Measurements from ENCODE around the gene NME7.
"Not testable (repeated sequence)": the region's sequence is repeated elsewhere in the genome, so short reads cannot be mapped to it uniquely, and the experiment has no call there.

NME7 gene, protein sequence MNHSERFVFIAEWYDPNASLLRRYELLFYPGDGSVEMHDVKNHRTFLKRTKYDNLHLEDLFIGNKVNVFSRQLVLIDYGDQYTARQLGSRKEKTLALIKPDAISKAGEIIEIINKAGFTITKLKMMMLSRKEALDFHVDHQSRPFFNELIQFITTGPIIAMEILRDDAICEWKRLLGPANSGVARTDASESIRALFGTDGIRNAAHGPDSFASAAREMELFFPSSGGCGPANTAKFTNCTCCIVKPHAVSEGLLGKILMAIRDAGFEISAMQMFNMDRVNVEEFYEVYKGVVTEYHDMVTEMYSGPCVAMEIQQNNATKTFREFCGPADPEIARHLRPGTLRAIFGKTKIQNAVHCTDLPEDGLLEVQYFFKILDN

DNA sequence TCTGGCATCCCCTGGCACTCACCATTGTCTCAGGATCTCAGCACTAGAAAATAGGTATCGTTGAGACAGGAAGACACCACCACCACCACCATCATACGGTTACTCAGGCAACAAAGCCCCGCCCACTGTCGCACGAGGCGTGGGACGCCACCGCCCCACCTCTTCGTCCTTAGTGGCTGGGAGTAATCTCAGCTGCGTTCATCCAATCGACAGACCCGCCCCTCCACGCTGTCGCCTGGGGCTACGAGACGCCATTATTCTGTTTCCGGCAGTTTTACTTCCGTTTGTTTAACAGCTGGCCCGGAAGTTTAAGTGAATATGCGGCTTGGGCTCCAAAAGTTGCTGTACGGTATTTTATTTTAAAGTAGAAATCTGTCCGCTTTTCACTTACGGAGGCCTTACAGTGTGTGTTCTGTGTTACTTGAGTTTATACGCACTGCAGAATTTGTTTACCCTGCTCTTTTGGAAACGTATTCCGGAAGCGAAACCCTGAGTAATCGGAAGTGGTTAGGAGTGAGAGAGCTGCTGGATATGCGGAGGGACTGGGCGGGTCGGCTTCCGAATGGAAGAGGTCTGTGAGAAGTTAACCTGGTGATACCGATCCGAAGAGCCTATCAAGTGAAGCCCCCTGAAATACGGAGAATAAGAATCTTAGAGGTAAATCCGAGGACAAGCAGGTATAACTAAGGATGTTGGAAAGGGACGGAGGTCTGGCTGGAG is at the start of gene NME7, which contains the start of gene BLZF1:
NME7 (minus strand) TSS at position 112 of the 720 bp plus-strand sequence; CDS start at position 25, 87 bp downstream.
BLZF1 (plus strand) TSS at position 510 of the 720 bp plus-strand sequence. CDS start 1,328 bp downstream, outside the sequence.
- peak; percentile 97 to 98 for DNase-seq (ENCODE audit: low read depth in 2 of 2, low spot score in 1 of 2)

DNA sequence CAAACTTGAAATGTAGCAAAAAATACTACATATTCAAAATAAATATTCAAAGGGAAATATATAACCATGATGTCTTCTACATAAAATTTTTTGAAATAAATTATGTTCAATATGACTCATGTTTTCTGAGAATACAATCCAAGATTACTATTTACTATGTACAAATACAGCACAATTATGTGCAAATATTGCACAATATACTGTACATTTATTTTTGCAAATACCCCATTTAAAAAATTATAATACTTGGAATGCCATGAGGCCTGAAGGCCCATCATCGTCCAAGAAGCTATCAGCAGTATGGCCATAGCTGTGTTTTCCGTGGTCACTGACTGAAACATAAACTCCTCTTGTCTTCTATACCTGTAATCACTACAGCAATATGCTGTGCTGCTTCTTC is 47.4 kb upstream of the NME7 start:
- no peak for DNase-seq (ENCODE audit: low read depth in 2 of 2, low spot score in 1 of 2)

DNA sequence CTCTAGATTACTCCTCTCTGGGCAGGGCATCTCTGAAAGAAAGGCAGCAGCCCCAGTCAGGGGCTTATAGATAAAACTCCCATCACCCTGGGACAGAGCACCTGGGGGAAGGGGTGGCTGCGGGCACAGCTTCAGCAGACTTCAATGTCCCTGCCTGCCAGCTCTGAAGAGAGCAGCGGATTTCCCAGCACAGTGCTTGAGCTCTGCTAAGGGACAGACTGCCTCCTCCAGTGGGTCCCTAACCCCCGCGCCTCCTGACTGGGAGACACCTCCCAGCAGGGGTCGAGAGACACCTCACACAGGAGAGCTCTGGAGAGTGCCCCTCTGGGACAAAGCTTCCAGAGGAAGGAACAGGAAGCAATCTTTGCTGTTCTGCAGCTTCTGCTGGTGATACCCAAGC is 40.7 kb upstream of the NME7 start:
- DNase-seq (ENCODE audit: low read depth in 2 of 2, low spot score in 1 of 2) = not testable (repeated sequence)

DNA sequence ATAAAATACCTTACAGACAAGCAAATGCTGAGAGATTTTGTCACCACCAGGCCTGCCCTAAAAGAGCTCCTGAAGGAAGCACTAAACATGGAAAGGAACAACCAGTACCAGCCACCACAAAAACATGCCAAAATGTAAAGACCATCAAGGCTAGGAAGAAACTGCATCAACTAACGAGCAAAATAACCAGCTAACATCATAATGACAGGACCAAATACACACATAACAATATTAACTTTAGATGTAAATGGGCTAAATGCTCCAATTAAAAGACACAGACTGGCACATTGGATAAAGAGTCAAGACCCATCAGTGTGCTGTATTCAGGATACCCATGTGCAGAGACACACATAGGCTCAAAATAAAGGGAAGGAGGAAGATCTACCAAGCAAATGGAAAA is 35.0 kb upstream of the NME7 start:
- DNase-seq (ENCODE audit: low read depth in 2 of 2, low spot score in 1 of 2) = not testable (repeated sequence)

DNA sequence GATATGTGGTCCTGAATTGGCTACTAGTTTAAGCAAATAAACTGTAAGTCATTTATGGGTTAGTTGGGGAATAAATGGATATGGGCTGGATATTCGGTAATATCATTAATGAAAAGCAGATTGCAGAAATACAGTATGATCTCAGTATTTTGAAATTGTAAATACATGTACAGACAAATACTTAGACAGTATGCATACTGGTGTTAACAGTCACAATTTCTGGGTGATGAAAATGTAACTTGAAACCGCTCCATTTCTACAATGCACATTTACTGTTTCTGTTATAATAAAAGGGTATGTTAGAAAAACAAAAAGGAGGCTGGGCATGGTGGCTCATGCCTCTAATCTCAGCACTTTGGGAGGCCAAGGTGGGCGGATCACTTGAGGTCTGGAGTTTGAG is 28.4 kb upstream of the NME7 start:
- no peak for DNase-seq (ENCODE audit: low read depth in 2 of 2, low spot score in 1 of 2)

DNA sequence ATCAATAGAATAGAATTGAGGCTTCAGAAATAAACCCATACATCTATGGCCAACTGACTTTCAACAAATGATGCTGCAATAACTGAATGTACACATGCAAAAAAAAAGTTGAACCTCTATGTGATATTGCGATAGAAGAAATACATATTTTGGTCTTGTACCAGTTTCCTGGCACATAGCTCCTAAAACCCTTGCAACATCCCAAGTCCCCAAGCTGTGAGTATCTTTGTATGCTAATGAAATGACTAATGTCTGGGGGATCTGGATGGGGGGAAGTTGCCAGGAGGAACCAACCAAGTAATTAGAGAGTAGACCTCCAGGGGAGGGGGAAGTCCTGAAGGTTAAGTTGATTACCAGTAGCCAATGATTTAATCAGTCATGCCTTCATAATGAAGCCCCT is 24.8 kb upstream of the NME7 start:
- DNase-seq (ENCODE audit: low read depth in 2 of 2, low spot score in 1 of 2) = no peak

DNA sequence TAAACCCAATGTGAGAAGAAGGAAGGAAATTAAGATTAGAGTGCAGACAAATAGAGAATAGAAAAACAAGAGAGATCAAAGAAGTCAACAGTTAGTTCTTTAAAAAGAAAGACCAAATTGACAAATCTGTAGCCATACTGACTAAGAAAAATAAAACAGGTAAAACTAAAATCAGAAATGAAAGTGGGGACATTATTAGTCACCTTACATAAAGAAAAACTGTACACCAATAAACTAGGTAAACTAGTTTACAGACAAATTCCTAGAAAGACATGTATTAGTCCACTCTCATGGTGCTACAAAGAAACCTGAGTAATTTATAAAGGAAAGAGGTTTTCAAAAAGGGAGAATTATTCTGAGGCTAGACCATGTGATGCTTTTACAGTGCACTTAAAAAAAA is 22.7 kb upstream of the NME7 start:
- no peak for DNase-seq (ENCODE audit: low read depth in 2 of 2, low spot score in 1 of 2)

DNA sequence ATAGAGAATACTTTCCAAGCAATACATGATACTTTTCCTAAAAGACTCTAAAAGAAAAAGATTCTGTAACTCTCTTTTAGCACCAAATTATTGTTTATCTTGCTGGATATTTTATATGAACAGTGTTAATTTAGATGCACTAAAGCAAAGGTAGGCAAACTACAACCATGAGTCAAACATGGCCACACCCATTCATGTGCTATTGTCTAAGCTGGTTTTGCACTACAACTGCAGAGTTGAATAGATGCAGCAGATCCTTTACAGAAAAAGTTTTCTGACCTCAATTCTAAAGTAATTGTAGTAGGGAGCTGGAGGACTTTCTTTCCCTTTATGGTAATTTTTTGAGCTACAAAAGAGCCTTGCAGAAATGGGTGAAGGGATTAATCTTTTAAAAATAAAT is 19.8 kb upstream of the NME7 start:
- no peak for DNase-seq (ENCODE audit: low read depth in 2 of 2, low spot score in 1 of 2)

DNA sequence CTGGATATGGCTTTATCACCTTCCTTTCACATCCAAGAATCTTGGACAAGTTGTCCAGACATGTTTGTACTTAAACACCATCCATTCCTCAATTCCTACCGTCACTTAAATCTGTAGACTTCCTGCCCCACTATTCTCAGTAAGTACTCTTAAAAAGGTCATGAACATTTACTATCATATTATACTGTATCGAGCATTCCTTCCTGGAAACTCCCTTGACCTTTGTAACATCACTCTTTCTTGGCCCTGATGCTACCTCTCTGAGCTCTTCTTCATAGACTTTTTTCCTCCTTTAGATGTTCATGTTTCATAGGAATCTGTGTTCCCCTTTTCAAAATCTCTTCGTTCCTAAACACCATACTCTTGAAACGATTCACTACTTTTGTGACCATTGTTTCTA is 15.9 kb upstream of the NME7 start:
- DNase-seq (ENCODE audit: low read depth in 2 of 2, low spot score in 1 of 2) = no peak

DNA sequence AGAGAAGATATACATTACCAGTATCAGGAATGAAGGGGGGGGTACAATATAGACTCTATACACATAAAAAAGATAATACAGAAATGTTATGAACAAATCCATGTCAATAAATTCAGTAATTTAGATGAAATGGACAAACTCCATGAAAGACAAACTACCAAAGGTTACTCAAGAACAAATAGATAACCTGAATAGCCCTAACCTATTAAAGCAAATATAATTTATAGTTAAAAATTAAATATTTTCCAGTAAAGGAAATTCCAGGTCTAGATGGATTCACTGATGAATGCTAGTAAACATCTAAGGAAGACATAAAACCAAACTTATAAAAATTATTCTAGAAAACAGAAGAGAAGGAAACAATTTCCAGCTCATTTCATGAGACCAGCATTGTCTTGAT is 13.6 kb upstream of the NME7 start:
- no peak for DNase-seq (ENCODE audit: low read depth in 2 of 2, low spot score in 1 of 2)

DNA sequence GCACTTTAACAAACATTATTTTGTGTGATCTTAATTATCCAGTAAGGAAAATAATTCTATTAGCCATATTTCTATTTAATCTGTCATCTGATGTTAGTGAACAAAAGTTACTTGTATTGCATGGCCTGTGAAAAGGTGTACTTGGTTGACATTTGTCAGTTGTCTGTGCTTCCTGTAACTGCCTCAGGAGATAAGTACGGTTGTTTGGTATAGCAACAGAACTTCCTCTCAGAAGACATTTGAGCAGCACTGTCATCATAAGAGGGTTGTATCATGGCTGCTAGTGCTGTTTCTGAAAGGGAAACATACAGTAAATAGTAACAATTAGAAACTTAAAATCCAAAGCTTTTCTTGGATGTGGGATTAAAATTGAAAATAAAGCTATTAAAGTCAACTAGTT is 3.8 kb upstream of the NME7 start:
- no peak for DNase-seq (ENCODE audit: low read depth in 2 of 2, low spot score in 1 of 2)

DNA sequence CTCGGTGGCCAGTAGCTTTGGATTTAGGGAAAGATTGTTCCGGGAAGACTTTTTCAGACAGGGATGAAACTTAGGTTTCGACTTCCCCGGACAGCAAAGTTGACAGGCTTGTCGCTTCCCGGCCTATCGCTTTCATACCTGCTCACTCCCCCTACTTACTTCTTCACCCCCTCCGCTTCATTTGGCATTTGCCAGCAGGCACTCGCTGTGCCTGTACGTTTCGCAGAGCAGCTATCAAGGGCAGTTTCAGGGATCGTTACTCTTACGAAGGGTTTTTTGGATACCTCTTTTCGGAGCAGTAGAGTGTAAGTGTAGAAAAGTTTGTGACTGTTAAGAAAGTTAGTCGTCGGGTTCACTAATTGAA is 791 bp upstream of the NME7 start:
- DNase-seq (ENCODE audit: low read depth in 2 of 2, low spot score in 1 of 2) = peak in 1 of 2 donors; percentile 16

DNA sequence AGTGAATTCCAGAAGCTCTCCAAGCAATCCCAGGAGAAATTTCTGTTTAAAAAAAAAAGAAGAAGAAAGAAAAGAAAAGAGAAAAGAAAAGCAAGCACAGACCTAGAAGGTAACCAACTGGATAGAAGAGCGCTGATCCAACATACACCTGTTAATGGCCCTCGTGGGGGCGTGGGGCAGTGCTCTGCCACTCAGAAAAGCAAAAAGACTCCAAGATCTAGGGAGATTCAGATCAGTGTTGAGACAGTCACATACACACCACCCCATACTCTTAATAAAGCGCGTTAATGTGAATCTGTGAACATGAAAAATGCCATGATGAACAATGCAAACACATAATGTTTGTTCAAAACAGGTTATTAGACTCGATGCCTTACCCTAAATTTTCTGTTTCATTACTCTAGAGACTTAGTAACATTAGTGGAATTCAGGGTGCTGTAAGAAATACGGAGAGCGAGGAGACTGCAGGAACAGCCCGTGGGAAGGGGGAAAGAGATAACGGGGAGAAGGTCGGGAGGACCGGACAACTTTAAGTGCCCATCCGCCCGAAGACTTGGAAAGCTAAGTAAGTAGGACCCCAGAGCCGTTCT is 406 bp downstream of the NME7 start:
- no peak for DNase-seq (ENCODE audit: low read depth in 2 of 2, low spot score in 1 of 2)

DNA sequence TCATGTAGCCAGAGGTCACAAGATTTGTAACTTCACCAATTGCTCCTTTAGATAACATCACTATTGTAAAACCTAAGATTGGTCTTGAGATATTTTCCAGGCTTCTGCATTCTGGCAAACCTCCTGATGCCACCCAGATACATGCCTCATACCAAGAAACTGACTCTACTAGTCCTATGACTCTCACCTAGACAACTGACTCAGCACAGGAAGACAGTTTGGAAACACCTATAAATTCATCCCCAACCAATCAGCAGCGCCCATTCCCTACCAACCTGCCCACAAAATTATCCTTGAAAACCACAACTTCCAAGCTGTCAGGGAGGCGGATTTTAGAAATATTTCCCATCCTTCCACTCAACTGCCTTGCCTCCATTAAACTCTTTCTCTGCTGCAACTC is 2.6 kb downstream of the NME7 start:
- no peak for DNase-seq (ENCODE audit: low read depth in 2 of 2, low spot score in 1 of 2)

DNA sequence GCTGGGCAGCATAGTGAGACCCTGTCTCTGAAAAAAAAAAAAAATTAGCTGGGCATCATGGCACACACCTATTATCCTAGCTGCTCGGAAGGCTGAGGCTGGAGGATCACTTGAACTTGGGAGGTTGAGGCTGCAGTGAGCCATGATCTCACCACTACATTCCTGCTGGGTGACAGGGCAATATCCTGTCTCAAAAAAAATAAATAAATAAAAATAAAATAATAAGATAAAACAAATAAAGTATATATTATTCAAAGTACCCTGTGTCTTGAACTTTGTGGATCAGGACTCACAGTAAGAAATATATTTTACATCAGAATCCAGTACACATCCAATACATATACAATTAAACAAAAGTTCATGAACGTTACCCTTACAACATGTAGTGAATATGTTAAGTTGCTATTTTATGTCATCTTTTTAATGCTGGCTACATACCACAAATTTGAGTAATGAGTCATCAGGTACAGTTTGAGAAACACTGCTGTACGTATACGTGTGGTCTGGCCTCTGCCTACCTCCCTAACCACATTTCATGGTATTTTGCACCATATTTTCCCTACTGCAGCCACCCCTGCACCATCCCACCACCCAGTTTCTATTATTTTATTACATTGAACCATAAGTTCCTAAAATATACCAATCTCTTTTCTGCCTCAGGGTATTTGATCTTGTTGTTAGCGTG is 4.4 kb downstream of the NME7 start:
- DNase-seq (ENCODE audit: low read depth in 2 of 2, low spot score in 1 of 2) = no peak

DNA sequence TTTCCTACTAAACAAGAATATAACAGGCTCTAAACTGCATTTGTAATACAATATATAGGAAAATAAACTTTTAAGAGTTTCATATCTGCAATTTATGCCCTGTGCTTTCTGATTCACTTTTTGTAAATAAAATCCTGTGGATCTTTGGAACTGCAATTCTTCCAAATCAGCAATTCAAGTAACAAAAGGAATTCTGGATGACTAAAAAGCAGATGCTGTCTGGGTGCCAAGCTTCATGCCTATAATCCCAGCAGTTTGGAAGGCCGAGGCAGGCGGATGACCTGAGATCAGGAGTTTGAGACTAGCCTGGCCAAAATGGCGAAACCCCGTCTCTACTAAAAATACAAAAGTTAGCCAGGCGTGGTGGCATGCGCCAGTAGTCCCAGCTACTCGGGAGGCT is 6.3 kb downstream of the NME7 start:
- no peak for DNase-seq (ENCODE audit: low read depth in 2 of 2, low spot score in 1 of 2)

DNA sequence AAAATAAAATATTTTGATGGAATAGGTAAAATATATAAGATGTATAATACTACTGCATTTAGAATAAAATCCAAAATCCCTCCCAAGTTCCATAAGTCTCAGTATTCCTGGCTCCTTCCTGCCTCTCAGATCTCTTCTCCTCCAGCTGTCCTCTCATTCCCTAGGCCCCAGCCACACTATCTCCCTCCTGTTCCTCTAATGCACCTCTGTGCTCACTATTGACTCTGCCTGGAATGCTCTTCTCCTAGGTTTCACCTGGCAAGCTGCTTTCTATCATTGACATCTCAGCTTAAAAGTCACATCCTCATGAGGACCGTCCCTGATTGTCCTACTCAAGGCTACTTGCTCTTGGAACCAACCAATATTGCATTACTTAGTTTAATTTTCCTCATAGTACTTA is 7.2 kb downstream of the NME7 start:
- DNase-seq (ENCODE audit: low read depth in 2 of 2, low spot score in 1 of 2) = no peak

DNA sequence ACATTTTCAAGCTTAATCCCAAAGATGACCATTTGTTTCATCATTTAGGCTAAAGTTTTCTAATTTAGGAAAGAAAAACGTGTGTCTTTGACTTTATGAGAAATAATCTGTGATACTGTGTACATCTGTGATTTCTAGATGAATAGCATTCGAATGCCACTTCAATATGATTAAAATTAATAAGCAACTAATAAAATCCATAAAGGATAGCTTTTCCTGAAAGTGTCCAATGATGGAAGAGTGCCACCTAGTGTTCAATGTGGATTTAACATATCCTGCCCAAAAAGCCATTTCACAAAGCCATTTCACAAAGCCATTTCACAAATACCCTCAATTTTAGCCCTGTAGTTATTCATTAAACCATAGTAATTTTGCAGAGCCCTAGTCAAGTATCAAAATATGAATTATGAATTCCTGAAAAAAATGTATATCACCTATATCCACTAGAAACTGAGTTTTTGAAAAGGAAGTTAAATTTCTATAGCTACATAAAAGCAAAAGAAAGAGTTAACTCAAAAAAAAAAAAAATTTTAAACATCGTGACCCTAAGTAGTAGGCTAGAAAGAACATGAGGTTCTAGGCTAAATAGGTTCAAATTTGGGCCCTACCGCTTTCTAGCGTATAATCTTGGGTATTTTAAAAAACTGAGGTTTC is 19.1 kb downstream of the NME7 start:
- DNase-seq (ENCODE audit: low read depth in 2 of 2, low spot score in 1 of 2) = no peak

DNA sequence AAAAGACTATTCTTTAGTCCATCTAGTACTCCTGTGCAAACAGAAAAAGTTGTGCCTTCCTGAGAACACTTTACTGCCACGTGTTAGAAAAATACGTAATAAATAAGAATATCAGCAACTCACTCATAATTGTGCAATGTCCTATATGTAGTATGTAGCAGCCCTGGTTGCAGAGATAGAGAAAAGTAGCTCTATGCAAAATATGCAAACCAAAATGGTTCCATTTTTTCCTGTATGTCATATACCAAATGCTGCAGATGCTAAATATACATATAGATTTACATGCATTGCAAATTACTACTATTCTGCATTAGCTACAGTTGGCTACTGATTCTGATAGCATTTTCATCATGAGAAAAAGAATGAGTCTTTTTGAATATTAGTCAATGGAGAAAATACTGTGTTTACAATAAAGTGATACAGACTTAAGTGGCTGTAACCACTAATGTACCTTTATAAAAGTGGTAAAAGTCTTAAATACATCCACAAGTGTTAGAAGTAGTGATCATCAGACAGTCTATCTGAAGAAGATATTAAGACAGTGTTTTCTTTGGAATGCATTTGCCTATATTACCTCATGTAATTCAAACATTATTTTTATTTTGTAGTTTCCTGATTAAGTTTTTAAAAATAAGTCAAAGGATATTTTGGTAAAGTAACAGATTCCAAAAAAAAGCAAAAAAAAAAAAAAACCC is 19.8 kb downstream of the NME7 start:
- DNase-seq (ENCODE audit: low read depth in 2 of 2, low spot score in 1 of 2) = no peak

DNA sequence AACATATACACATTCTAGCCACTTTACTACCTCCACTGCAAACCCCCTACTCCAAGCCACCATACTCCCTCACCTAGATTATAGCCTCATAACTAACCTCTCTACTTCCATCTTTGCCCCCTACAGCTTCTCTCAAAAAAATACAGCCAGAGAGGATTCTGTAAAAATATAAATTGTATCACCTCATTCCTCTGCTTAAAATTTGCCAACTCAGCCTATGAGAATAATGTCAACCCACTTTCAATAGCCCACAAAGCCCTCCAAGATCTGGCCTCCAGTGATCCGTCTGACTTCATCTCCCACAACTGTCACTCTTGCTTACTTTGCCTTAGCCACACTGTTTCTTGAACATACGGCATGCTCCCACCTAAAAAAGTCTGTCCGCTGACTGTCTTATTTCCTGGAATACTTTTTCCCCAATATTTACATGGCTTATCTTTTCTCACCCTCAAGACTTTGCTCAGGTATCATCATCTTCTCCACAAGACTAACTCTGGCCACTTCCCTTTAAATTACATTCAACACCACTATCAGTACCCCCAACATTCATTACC is 21.5 kb downstream of the NME7 start:
- no peak for DNase-seq (ENCODE audit: low read depth in 2 of 2, low spot score in 1 of 2)
